C4-2B (cell line): ENCODE measurements around the gene CDC42BPB.
"Not testable (repeated sequence)": the region's sequence is repeated elsewhere in the genome, so short reads cannot be mapped to it uniquely, and the experiment has no call there.

Experiments used
- H3K27ac ChIP-seq: fragments of 450-650 bp; 2 replicates; pipeline ENCODE4 v1.5.1; 2017
- ZFX ChIP-seq: fragments of 450-650 bp; IDR thresholded peaks from 2 replicates; pipeline ENCODE4 v1.6.1; 2017
- TF ChIP-seq, protein P1 (sequence below): fragments of 450-650 bp; conservative IDR thresholded peaks from 2 replicates; pipeline ENCODE4 v1.5.1; 2017; ENCODE audit warnings: mild to moderate bottlenecking

Gene CDC42BPB

GRCh38 chr14:103059556-103059955 lies 2.2 kb upstream of the CDC42BPB start:
- TF ChIP-seq, protein P1, sequence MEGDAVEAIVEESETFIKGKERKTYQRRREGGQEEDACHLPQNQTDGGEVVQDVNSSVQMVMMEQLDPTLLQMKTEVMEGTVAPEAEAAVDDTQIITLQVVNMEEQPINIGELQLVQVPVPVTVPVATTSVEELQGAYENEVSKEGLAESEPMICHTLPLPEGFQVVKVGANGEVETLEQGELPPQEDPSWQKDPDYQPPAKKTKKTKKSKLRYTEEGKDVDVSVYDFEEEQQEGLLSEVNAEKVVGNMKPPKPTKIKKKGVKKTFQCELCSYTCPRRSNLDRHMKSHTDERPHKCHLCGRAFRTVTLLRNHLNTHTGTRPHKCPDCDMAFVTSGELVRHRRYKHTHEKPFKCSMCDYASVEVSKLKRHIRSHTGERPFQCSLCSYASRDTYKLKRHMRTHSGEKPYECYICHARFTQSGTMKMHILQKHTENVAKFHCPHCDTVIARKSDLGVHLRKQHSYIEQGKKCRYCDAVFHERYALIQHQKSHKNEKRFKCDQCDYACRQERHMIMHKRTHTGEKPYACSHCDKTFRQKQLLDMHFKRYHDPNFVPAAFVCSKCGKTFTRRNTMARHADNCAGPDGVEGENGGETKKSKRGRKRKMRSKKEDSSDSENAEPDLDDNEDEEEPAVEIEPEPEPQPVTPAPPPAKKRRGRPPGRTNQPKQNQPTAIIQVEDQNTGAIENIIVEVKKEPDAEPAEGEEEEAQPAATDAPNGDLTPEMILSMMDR: no peak
- no peak for TF ChIP-seq ZFX
- H3K27ac ChIP-seq: no peak overlapping the region

- TF ChIP-seq, protein P1: no peak
- TF ChIP-seq ZFX: peak; percentile 32; the same call in 1 of the 2 replicates
- H3K27ac ChIP-seq: peak overlapping the region; percentile 87
These were observed 1.1 kb upstream of the CDC42BPB start for GRCh38 chr14:103058164-103059055.

GRCh38 chr14:103057028-103057371 lies 349 bp downstream of the CDC42BPB start:
- peak overlapping the region; percentile 87 for H3K27ac ChIP-seq
- peak; percentile 94 for TF ChIP-seq ZFX
- TF ChIP-seq, protein P1: no peak

DNA sequence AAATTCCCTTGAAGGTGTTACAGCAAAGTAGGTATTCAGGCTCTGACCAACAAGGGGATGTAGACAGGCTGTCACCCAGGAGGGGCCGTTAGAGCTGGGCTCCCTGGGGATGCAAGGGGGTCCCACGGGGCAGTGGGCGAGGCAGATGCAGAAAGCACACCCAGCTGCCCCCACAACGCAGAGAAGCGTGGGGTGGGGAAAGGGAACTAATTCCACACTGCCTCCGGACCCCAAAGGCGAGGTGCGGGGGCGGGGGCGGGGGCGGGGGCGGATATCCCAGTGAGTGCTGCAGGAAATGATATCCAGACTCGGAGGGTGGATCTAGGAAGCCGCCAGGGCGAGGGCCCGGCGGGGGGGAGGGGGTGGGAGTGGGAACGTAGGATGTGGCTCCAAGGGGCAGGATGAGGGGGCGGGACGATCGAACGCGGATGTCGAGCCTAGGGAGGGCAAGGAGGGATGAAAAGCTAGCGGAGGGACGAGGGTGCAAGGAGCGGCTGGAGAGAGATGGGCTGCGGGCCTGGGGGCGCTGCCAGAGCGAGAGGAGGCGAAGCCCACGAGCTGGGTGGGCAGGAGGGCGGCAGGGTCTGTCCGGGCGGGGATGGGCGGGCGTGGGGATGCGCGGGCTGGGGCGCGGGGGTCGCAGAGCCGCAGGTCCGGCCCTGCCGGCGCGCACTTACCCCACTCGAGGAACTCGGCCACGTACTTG lies 874 bp downstream of the CDC42BPB start:
- TF ChIP-seq, protein P1: no peak
- no peak for TF ChIP-seq ZFX
- H3K27ac ChIP-seq: peak overlapping the region; percentile 87

- H3K27ac ChIP-seq: no peak overlapping the region
- TF ChIP-seq, protein P1: no peak
- no peak for TF ChIP-seq ZFX
These were observed 1.7 kb downstream of the CDC42BPB start for GRCh38 chr14:103055695-103056094.

DNA sequence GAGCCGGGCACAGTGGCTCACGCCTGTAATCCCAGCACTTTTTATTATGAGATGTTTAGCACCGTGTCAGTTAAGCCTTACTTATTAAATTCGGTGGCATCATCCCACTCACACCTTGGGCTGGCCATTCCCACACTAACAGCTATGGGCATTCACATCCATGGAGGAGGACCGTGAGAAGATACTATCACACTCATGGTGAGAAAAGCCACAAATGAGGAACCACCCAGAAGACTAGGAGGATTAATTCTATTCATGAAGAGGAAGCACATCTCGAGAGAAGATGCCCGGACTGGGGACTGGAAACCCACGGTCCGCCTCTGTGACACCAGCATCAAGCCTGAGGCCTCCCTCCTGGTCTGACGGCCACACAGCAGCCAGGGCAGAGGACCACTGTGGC lies 4.9 kb downstream of the CDC42BPB start:
- TF ChIP-seq, protein P1: no peak
- no peak for TF ChIP-seq ZFX

GRCh38 chr14:103050935-103051334 lies 6.4 kb downstream of the CDC42BPB start:
- no peak for TF ChIP-seq ZFX
- TF ChIP-seq, protein P1: no peak
- H3K27ac ChIP-seq: no peak overlapping the region

More for the DNA sequence above, 4.9 kb downstream of the CDC42BPB start:
- H3K27ac ChIP-seq: no peak overlapping the region

DNA sequence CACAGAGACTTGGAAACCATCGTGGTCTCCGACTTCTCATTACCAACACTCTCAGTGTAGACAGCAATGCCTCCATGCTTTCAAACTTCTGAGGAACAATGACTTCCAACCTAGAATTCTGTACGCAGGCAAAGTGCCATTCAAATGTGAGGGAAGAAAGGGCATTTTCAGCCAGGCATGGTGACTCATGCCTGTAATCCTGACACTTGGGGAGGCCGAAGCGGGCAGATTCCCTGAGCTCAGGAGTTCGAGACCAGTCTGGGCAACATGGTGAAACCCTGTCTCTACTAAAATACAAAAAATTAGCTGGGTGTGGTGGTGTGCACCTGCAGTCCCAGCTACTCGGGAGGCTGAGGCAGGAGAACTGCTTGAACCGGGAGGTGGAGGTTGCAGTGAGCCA lies 9.9 kb downstream of the CDC42BPB start:
- H3K27ac ChIP-seq: not testable (repeated sequence)
